HepG2 (cell line): ENCODE results near the gene FBF1. TPM values are rescaled to one million over a fixed set of nuclear protein-coding genes. Genes with fewer than 3 reads are reported as not detected.

Experiments
- ARID2 ChIP-seq: sonication (generic); formaldehyde crosslinking; IDR thresholded peaks from 2 replicates; pipeline ENCODE4 v1.8.1; 2022; ENCODE audit warnings: mild to moderate bottlenecking, missing genetic modification reagents, borderline replicate concordance
- CBX5 ChIP-seq: sonication (generic); formaldehyde crosslinking; IDR thresholded peaks from 2 replicates; pipeline ENCODE4 v1.4.0; 2020; ENCODE audit warnings: missing genetic modification reagents, borderline replicate concordance
- ELF1 ChIP-seq: sonication (generic); formaldehyde crosslinking; IDR thresholded peaks from 2 replicates; pipeline ENCODE4 v1.4.0; 2020; ENCODE audit warnings: missing genetic modification reagents
- EP300 ChIP-seq, 3 experiments: sonication (generic) in 1 of 3; formaldehyde crosslinking in 1 of 3; IDR thresholded peaks; 2 replicates each; pipeline versions ENCODE4 v1.5.1 to v1.6.1; 2011 to 2020; ENCODE audit warnings: low read depth in 2 of 3, low read length in 2 of 3, borderline replicate concordance in 1 of 3, improper control_type of control experiment in 1 of 3, mild to moderate bottlenecking in 1 of 3, missing genetic modification reagents in 1 of 3, moderate library complexity in 1 of 3
- FOSL2 ChIP-seq: sonication (generic); formaldehyde crosslinking; IDR thresholded peaks from 2 replicates; pipeline ENCODE4 v1.4.0; 2020; ENCODE audit warnings: missing genetic modification reagents
- NFE2L2 ChIP-seq: fragments of 150-350 bp; IDR thresholded peaks from 2 replicates; pipeline ENCODE4 v1.6.1; 2014; ENCODE audit warnings: low read length
- RFXANK ChIP-seq: IDR thresholded peaks from 2 replicates; pipeline ENCODE4 v1.6.1; 2016
- TBX2 ChIP-seq: sonication (generic); formaldehyde crosslinking; IDR thresholded peaks from 2 replicates; pipeline ENCODE4 v1.5.0; 2020; ENCODE audit warnings: missing genetic modification reagents, mild to moderate bottlenecking, borderline replicate concordance
- U2AF1 ChIP-seq: fragments of 200-400 bp; formaldehyde crosslinking; optimal IDR thresholded peaks from 2 replicates; pipeline ENCODE3; 2017; ENCODE audit warnings: mild to moderate bottlenecking, low read depth, low read length
- U2AF2 ChIP-seq: fragments of 200-400 bp; formaldehyde crosslinking; IDR thresholded peaks from 2 replicates; pipeline ENCODE4 v1.6.1; 2017; ENCODE audit warnings: low read depth, mild to moderate bottlenecking, low read length
- polyA plus RNA-seq, 8 experiments: library from polyadenylated mRNA; depleted of rRNA in 3 of 8; stranded (reverse) in 7 of 8; unstranded in 1 of 8; fragments of >200 nt; fragmentation: Illumina TruSeq in 4 of 8; extraction: Trizol in 4 of 8; gene quantifications; 2 replicates each; pipeline versions ENCODE4 v1.2.1 to v1.2.3, GENCODE V29; 2011 to 2016; ENCODE audit warnings: low read depth in 4 of 8, missing spikeins in 1 of 8, mixed read lengths in 1 of 8; ENCODE audit not compliant: insufficient read depth in 1 of 8
- total RNA-seq, 5 experiments: library from RNA; depleted of rRNA; stranded (reverse); fragments of >200 nt; fragmentation: Illumina TruSeq; extraction: Trizol; gene quantifications; 2 replicates each; pipeline ENCODE4 v1.2.3, GENCODE V29; 2016; ENCODE audit warnings: low read depth in 1 of 5
- TF ChIP-seq, protein P1 (sequence below): sonication (generic); formaldehyde crosslinking; IDR thresholded peaks from one replicate; pipeline ENCODE4 v1.5.1; 2020; ENCODE audit warnings: mild to moderate bottlenecking, missing genetic modification reagents; ENCODE audit errors: not compliant biosample characterization
- TF ChIP-seq, protein P2 (sequence below): IDR thresholded peaks from 2 replicates; pipeline ENCODE4 v1.6.1; 2016; ENCODE audit warnings: low read depth, borderline replicate concordance
- TF ChIP-seq, protein P3 (sequence below): fragments of 450-650 bp; IDR thresholded peaks from 2 replicates; pipeline ENCODE4 v1.6.1; 2017; ENCODE audit warnings: mild to moderate bottlenecking
- TF ChIP-seq, protein P4 (sequence below): sonication (generic); formaldehyde crosslinking; conservative IDR thresholded peaks from 2 replicates; pipeline ENCODE4 v1.4.0; 2020; ENCODE audit warnings: missing genetic modification reagents

Gene FBF1
- total and polyA plus RNA-seq, 2 of the 13 experiments (the other 11 are each of a cell fraction or from before 2014, with no cell fraction given): 2.4 to 8.1 TPM

DNA sequence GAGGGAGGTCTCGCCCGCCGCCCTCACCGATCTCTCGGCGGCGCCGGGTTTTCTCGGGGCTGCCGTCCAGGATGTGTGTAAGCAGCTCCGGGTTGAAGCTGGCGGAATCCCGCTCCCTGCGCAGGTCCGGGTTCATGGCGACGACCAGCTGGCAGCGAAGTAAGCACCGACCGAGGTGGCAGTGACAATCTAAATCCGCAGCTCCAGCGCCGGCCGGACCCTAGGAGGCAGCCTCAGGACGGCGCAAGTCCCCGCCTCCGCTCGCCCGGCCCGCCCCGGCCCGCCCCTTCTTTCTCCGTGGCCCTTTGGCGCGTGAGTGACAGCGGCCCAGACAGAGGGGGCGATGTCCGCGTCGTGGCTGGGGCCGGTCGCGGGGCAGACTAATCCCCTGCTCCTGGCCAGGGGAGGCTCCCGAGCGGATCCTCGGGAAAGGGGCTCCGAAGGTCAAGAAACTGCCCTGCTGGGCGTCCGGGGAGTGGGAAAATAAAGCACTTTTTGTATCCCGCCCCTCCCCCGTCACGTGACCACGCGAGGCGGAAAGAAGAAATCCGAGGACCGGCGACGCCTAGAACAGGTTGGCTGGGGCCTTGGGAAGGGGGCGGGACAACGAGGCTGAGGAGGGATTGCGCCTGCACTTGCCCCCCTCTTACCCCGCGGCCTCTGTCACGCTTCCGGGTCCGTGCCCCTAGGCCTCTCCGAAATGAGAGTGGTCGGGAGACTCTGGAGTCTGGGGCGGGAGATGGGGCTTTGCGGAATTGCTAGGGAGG is 38.3 kb upstream of the FBF1 start, which contains the start of the genes ACOX1 and TEN1 (continued):
- TF ChIP-seq, protein P1, sequence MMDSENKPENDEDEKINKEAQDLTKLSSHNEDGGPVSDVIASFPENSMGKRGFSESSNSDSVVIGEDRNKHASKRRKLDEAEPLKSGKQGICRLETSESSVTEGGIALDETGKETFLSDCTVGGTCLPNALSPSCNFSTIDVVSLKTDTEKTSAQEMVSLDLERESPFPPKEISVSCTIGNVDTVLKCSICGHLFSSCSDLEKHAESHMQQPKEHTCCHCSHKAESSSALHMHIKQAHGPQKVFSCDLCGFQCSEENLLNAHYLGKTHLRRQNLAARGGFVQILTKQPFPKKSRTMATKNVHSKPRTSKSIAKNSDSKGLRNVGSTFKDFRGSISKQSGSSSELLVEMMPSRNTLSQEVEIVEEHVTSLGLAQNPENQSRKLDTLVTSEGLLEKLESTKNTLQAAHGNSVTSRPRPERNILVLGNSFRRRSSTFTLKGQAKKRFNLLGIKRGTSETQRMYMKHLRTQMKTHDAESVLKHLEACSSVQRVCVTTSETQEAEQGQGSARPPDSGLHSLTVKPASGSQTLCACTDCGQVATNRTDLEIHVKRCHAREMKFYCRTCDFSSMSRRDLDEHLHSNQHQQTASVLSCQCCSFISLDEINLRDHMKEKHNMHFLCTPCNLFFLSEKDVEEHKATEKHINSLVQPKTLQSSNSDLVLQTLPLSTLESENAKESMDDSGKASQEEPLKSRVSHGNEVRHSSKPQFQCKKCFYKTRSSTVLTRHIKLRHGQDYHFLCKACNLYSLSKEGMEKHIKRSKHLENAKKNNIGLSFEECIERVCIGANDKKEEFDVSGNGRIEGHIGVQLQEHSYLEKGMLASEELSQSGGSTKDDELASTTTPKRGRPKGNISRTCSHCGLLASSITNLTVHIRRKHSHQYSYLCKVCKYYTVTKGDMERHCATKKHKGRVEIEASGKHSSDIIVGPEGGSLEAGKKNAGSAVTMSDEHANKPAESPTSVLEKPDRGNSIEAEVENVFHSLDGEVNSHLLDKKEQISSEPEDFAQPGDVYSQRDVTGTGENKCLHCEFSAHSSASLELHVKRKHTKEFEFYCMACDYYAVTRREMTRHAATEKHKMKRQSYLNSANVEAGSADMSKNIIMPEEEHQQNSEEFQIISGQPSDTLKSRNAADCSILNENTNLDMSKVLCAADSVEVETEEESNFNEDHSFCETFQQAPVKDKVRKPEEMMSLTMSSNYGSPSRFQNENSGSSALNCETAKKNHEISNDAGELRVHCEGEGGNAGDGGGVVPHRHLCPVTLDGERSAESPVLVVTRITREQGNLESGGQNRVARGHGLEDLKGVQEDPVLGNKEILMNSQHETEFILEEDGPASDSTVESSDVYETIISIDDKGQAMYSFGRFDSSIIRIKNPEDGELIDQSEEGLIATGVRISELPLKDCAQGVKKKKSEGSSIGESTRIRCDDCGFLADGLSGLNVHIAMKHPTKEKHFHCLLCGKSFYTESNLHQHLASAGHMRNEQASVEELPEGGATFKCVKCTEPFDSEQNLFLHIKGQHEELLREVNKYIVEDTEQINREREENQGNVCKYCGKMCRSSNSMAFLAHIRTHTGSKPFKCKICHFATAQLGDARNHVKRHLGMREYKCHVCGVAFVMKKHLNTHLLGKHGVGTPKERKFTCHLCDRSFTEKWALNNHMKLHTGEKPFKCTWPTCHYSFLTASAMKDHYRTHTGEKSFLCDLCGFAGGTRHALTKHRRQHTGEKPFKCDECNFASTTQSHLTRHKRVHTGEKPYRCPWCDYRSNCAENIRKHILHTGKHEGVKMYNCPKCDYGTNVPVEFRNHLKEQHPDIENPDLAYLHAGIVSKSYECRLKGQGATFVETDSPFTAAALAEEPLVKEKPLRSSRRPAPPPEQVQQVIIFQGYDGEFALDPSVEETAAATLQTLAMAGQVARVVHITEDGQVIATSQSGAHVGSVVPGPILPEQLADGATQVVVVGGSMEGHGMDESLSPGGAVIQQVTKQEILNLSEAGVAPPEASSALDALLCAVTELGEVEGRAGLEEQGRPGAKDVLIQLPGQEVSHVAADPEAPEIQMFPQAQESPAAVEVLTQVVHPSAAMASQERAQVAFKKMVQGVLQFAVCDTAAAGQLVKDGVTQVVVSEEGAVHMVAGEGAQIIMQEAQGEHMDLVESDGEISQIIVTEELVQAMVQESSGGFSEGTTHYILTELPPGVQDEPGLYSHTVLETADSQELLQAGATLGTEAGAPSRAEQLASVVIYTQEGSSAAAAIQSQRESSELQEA: peak; percentile 16
- peak; percentile 63; the same call in 1 of the 2 replicates for TF ChIP-seq CBX5 (CRISPR knock-in tag)
- TF ChIP-seq TBX2: peak; percentile 96
- TF ChIP-seq, protein P2, sequence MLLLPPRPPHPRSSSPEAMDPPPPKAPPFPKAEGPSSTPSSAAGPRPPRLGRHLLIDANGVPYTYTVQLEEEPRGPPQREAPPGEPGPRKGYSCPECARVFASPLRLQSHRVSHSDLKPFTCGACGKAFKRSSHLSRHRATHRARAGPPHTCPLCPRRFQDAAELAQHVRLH (CRISPR knock-in tag): peak; percentile 85
- TF ChIP-seq U2AF1: peak; percentile 25
- TF ChIP-seq, protein P3, sequence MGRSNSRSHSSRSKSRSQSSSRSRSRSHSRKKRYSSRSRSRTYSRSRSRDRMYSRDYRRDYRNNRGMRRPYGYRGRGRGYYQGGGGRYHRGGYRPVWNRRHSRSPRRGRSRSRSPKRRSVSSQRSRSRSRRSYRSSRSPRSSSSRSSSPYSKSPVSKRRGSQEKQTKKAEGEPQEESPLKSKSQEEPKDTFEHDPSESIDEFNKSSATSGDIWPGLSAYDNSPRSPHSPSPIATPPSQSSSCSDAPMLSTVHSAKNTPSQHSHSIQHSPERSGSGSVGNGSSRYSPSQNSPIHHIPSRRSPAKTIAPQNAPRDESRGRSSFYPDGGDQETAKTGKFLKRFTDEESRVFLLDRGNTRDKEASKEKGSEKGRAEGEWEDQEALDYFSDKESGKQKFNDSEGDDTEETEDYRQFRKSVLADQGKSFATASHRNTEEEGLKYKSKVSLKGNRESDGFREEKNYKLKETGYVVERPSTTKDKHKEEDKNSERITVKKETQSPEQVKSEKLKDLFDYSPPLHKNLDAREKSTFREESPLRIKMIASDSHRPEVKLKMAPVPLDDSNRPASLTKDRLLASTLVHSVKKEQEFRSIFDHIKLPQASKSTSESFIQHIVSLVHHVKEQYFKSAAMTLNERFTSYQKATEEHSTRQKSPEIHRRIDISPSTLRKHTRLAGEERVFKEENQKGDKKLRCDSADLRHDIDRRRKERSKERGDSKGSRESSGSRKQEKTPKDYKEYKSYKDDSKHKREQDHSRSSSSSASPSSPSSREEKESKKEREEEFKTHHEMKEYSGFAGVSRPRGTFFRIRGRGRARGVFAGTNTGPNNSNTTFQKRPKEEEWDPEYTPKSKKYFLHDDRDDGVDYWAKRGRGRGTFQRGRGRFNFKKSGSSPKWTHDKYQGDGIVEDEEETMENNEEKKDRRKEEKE: no peak
- TF ChIP-seq FOSL2 (CRISPR knock-in tag): peak; percentile 48; the same call in 1 of the 2 replicates
- no peak for TF ChIP-seq NFE2L2
- TF ChIP-seq RFXANK (CRISPR knock-in tag): peak; percentile 88
- TF ChIP-seq ARID2 (CRISPR knock-in tag): no peak; the same call in 1 of the 2 replicates
- TF ChIP-seq ELF1 (CRISPR knock-in tag): peak; percentile 99
- TF ChIP-seq, protein P4, sequence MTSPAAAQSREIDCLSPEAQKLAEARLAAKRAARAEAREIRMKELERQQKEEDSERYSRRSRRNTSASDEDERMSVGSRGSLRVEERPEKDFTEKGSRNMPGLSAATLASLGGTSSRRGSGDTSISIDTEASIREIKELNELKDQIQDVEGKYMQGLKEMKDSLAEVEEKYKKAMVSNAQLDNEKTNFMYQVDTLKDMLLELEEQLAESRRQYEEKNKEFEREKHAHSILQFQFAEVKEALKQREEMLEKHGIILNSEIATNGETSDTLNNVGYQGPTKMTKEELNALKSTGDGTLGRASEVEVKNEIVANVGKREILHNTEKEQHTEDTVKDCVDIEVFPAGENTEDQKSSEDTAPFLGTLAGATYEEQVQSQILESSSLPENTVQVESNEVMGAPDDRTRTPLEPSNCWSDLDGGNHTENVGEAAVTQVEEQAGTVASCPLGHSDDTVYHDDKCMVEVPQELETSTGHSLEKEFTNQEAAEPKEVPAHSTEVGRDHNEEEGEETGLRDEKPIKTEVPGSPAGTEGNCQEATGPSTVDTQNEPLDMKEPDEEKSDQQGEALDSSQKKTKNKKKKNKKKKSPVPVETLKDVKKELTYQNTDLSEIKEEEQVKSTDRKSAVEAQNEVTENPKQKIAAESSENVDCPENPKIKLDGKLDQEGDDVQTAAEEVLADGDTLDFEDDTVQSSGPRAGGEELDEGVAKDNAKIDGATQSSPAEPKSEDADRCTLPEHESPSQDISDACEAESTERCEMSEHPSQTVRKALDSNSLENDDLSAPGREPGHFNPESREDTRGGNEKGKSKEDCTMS (CRISPR knock-in tag): no peak
- TF ChIP-seq U2AF2: no peak
- peak; percentile 12 to 52; a peak in 3 of 4 replicates for TF ChIP-seq EP300 (IDR thresholded peaks at IDR 0.05; ENCODE audit: low read depth in 2 of 2, low read length in 2 of 2)
- peak; percentile 59 for TF ChIP-seq EP300 (CRISPR knock-in tag; IDR thresholded peaks at IDR 0.05; ENCODE audit: borderline replicate concordance)
